ENCODE data around the gene GABRB3.

Gene GABRB3

GRCh38 chr15:26679927-26680326 is 92.9 kb downstream of the GABRB3 start:
- DNase-seq (ENCODE audit: low read depth in 3 of 3, low spot score in 1 of 3) = no peak

GRCh38 chr15:26676115-26676514 is 96.8 kb downstream of the GABRB3 start:
- no peak for DNase-seq (ENCODE audit: low read depth in 3 of 3, low spot score in 1 of 3)

GRCh38 chr15:26674467-26674866 is 98.4 kb downstream of the GABRB3 start:
- DNase-seq (ENCODE audit: low read depth in 3 of 3, low spot score in 1 of 3) = no peak

GRCh38 chr15:26673445-26673844 is 99.4 kb downstream of the GABRB3 start:
- DNase-seq (ENCODE audit: low read depth in 3 of 3, low spot score in 1 of 3) = no peak

- no peak for DNase-seq (ENCODE audit: low read depth in 3 of 3, low spot score in 1 of 3)
These were observed 102.8 kb downstream of the GABRB3 start for GRCh38 chr15:26670116-26670515.

- no peak for DNase-seq (ENCODE audit: low read depth in 3 of 3, low spot score in 1 of 3)
These were observed 105.5 kb downstream of the GABRB3 start for GRCh38 chr15:26667222-26667988.

GRCh38 chr15:26665957-26666791 is 106.7 kb downstream of the GABRB3 start:
- no peak for DNase-seq (ENCODE audit: low read depth in 3 of 3, low spot score in 1 of 3)

- no peak for DNase-seq (ENCODE audit: low read depth in 3 of 3, low spot score in 1 of 3)
These were observed 110.6 kb downstream of the GABRB3 start for GRCh38 chr15:26662283-26662682.

GRCh38 chr15:26661748-26662147 is 111.1 kb downstream of the GABRB3 start:
- no peak for DNase-seq (ENCODE audit: low read depth in 3 of 3, low spot score in 1 of 3)

- no peak for DNase-seq (ENCODE audit: low read depth in 3 of 3, low spot score in 1 of 3)
These were observed 111.8 kb downstream of the GABRB3 start for GRCh38 chr15:26661107-26661506.

- DNase-seq (ENCODE audit: low read depth in 3 of 3, low spot score in 1 of 3) = no peak
These were observed 112.6 kb downstream of the GABRB3 start for GRCh38 chr15:26660241-26660640.

- DNase-seq (ENCODE audit: low read depth in 3 of 3, low spot score in 1 of 3) = no peak
These were observed 114.6 kb downstream of the GABRB3 start for GRCh38 chr15:26658290-26658689.

GRCh38 chr15:26656080-26656479 is 116.8 kb downstream of the GABRB3 start:
- DNase-seq (ENCODE audit: low read depth in 3 of 3, low spot score in 1 of 3) = no peak

- no peak for DNase-seq (ENCODE audit: low read depth in 3 of 3, low spot score in 1 of 3)
These were observed 121.0 kb downstream of the GABRB3 start for GRCh38 chr15:26651909-26652308.

- no peak for DNase-seq (ENCODE audit: low read depth in 3 of 3, low spot score in 1 of 3)
These were observed 124.2 kb downstream of the GABRB3 start for GRCh38 chr15:26648676-26649075.

GRCh38 chr15:26644948-26645347 is 127.9 kb downstream of the GABRB3 start:
- DNase-seq (ENCODE audit: low read depth in 3 of 3, low spot score in 1 of 3) = no peak

- DNase-seq (ENCODE audit: low read depth in 3 of 3, low spot score in 1 of 3) = no peak
These were observed 131.7 kb downstream of the GABRB3 start for GRCh38 chr15:26641144-26641543.

GRCh38 chr15:26640601-26641000 is 132.3 kb downstream of the GABRB3 start:
- no peak for DNase-seq (ENCODE audit: low read depth in 3 of 3, low spot score in 1 of 3)

GRCh38 chr15:26639966-26640365 is 132.9 kb downstream of the GABRB3 start:
- DNase-seq (ENCODE audit: low read depth in 3 of 3, low spot score in 1 of 3) = no peak

- no peak for DNase-seq (ENCODE audit: low read depth in 3 of 3, low spot score in 1 of 3)
These were observed 137.3 kb downstream of the GABRB3 start for GRCh38 chr15:26635614-26636013.

- DNase-seq (ENCODE audit: low read depth in 3 of 3, low spot score in 1 of 3) = no peak
These were observed 137.8 kb downstream of the GABRB3 start for GRCh38 chr15:26635105-26635504.

- DNase-seq (ENCODE audit: low read depth in 3 of 3, low spot score in 1 of 3) = no peak
These were observed 138.5 kb downstream of the GABRB3 start for GRCh38 chr15:26634319-26634718.
